ENCODE data around the gene TSC1. TPM values are rescaled to one million over a fixed set of nuclear protein-coding genes. Genes with fewer than 3 reads are reported as not detected.
A peak's percentile ranks its signal among the peaks of the same experiment; 100 is the strongest.

Gene TSC1
- polyA plus RNA-seq, 2 of the 4 experiments (the other 2 are of a cell fraction) = 15.2 to 37.9 TPM

DNA sequence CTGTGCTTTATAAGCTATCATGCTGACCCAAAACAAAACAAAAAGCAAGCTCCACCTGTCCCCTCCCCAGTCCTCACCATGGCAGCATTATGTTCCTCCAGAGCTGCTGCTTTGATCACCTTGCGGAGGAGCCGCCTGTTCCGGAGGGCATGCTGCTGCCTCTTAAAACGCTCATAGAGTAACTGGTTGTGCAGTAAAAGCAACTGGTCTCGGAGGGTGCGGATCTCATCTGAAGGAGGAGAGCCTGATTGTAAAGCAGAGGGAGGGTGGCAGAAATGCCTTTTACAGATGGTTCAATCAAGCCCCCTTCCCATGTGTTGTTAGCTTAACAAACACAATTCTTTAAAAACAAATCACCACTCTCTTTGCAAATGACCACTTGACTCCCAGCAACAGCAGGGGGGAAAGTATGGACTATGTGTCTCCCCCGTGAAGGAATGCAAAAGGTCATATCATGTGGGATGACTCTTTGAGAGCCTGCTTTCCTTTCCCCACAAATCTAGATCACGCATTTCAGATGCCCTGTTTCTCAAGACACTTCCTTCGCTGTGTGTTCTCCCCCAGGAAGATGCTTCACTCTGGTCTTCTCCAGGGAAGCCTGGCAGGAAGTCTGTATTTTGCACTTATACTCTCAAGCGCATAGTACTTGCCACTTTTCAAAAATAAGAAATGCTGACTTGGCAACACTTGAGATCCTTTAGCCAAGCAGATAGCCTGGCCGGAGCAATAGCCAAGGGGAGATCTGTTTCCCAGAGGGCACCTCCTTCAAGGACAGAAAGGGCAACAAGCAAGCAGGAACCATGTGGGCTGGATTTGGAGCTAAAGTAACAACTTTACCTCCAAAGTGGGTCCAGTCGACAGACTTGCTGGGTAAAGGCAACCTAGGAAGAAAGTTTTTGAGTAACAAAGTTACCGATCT lies 40.6 kb downstream of the TSC1 start:
- Histone ChIP-seq H3K4me2 (no peak overlapping the region), H3K27ac (no peak overlapping the region), H3K4me3 (no peak overlapping the region), H3K4me1 (no peaks in the 10 kb centered on the region), H3K9me3 (no peaks in the 10 kb centered on the region)
- ChIA-PET POLR2A (interaction anchor here (0.5 kb wide), 1 partner anchor 50 kb away, joined by 4 read pairs; no protein-coding TSS in a partner anchor), CTCF (interaction anchor here (6.8 to 8.2 kb wide), 3 partner anchors 12 to 68 kb away, joined by 48 to 145 read pairs (median 81); no protein-coding TSS in a partner anchor)
- WGBS (ENCODE audit: missing lambda C conversion rate) = 92% methylated on average over 10 of the region's 13 CpGs
- TF ChIP-seq CBX8 (IDR thresholded peaks at IDR 0.05) (no peak), TP53 (CRISPR knock-in tag; IDR thresholded peaks at IDR 0.05) (no peak), MAZ (IDR thresholded peaks at IDR 0.05; ENCODE audit: borderline replicate concordance, low read depth, low read length) (no peak), MAFK (IDR thresholded peaks at IDR 0.05; ENCODE audit: partially characterized antibody) (peak; percentile 92), RCOR1 (IDR thresholded peaks at IDR 0.05; ENCODE audit: low read depth, low read length) (no peak), EHMT2 (IDR thresholded peaks at IDR 0.05; ENCODE audit: low read depth) (no peak)
- TF ChIP-seq, protein P1, sequence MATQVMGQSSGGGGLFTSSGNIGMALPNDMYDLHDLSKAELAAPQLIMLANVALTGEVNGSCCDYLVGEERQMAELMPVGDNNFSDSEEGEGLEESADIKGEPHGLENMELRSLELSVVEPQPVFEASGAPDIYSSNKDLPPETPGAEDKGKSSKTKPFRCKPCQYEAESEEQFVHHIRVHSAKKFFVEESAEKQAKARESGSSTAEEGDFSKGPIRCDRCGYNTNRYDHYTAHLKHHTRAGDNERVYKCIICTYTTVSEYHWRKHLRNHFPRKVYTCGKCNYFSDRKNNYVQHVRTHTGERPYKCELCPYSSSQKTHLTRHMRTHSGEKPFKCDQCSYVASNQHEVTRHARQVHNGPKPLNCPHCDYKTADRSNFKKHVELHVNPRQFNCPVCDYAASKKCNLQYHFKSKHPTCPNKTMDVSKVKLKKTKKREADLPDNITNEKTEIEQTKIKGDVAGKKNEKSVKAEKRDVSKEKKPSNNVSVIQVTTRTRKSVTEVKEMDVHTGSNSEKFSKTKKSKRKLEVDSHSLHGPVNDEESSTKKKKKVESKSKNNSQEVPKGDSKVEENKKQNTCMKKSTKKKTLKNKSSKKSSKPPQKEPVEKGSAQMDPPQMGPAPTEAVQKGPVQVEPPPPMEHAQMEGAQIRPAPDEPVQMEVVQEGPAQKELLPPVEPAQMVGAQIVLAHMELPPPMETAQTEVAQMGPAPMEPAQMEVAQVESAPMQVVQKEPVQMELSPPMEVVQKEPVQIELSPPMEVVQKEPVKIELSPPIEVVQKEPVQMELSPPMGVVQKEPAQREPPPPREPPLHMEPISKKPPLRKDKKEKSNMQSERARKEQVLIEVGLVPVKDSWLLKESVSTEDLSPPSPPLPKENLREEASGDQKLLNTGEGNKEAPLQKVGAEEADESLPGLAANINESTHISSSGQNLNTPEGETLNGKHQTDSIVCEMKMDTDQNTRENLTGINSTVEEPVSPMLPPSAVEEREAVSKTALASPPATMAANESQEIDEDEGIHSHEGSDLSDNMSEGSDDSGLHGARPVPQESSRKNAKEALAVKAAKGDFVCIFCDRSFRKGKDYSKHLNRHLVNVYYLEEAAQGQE (IDR thresholded peaks at IDR 0.05) = no peak
- TF ChIP-seq, protein P2, sequence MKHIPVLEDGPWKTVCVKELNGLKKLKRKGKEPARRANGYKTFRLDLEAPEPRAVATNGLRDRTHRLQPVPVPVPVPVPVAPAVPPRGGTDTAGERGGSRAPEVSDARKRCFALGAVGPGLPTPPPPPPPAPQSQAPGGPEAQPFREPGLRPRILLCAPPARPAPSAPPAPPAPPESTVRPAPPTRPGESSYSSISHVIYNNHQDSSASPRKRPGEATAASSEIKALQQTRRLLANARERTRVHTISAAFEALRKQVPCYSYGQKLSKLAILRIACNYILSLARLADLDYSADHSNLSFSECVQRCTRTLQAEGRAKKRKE (CRISPR knock-in tag; IDR thresholded peaks at IDR 0.05; ENCODE audit: low read depth) = no peak
- ATAC-seq = no peak
- DNase-seq (ENCODE audit: low read depth in 1 of 2, low spot score in 1 of 2) = no peak
- no peak for FAIRE-seq

DNA sequence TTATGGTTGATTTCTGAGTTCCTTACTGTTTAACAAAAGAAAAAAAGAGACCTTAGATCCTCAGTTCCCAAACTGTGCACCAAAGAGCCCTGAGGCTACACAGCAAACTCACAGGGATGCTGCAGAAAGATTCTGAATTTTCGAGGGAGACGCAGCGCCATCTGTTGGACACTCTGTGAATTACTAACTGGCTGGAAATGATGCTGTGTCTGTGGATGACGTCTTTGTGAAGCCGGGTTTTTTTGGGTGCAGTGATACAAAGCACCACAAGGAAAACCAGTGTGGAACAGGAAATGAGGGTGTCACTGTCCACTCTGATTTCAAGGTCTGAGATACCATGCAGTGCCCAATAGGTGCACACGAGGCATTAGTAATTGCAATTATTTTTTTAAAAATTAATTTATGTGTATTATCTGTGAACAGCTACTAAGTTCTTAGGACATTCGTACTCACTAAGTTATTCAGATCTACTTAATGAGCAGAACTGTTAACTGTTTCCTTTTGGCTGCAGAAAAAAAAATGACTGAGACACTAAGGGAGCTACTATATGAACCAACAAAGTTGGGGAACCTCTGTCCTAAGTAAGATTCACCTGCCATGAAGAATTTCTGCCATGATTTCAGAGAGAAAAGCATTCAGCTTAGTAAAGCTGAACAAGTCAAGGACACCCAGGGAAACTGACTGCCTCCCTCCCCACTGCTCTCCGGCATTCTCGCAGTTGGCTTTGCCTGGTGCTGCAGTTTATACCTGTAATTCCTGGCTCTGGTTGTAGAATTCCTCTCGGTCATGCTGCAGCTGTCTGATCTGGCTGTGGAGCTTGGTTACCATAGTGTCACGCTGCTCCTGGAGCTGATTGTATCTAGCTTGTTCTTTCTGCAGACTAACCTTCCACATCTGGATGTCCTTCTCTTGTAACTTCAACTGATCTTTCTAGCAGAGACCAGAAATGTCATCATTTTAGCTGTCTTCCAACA lies 42.3 kb downstream of the TSC1 start:
- H3K27ac ChIP-seq = no peak overlapping the region
- peak; percentile 98 to 99 for ATAC-seq
- H3K9me3 ChIP-seq = no peaks in the 10 kb centered on the region
- peak; percentile 82 to 94 for DNase-seq (ENCODE audit: low read depth in 1 of 2, low spot score in 1 of 2)
- CTCF ChIA-PET = interaction anchor here (0.6 to 8.2 kb wide), 40 partner anchors 9 to 1666 kb away, joined by 3 to 145 read pairs (median 5); partner anchors contain the start of genes DDX31, GFI1B, SPACA9 and TSC1
- TF ChIP-seq SMC3 (IDR thresholded peaks at IDR 0.05) = peak; percentile 35; the same call in 2 of the 3 replicates
- peak; percentile 57 to 59 for TF ChIP-seq RAD21 (conservative IDR thresholded peaks at IDR 0.05 in 1 of 2, IDR thresholded peaks at IDR 0.05 in 1 of 2)
- no peak for TF ChIP-seq EHMT2 (IDR thresholded peaks at IDR 0.05; ENCODE audit: low read depth)
- TF ChIP-seq, protein P3, sequence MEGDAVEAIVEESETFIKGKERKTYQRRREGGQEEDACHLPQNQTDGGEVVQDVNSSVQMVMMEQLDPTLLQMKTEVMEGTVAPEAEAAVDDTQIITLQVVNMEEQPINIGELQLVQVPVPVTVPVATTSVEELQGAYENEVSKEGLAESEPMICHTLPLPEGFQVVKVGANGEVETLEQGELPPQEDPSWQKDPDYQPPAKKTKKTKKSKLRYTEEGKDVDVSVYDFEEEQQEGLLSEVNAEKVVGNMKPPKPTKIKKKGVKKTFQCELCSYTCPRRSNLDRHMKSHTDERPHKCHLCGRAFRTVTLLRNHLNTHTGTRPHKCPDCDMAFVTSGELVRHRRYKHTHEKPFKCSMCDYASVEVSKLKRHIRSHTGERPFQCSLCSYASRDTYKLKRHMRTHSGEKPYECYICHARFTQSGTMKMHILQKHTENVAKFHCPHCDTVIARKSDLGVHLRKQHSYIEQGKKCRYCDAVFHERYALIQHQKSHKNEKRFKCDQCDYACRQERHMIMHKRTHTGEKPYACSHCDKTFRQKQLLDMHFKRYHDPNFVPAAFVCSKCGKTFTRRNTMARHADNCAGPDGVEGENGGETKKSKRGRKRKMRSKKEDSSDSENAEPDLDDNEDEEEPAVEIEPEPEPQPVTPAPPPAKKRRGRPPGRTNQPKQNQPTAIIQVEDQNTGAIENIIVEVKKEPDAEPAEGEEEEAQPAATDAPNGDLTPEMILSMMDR (IDR thresholded peaks at IDR 0.05) = peak; percentile 82
- POLR2A ChIA-PET = no interaction called here
- peak; percentile 32 for FAIRE-seq
- H3K4me1 ChIP-seq = no peaks in the 10 kb centered on the region
- no peak overlapping the region for H3K4me2 ChIP-seq
- no peak overlapping the region for H3K4me3 ChIP-seq
- WGBS (ENCODE audit: missing lambda C conversion rate) = 43% methylated on average over 11 of the region's 11 CpGs
